GM10266 (cell line): ENCODE data around the gene OR52N2.

Experiments used
- DNase-seq: peaks from one replicate; pipeline ENCODE4 v3.0.0; 2012; ENCODE audit errors: extremely low spot score
- TF ChIP-seq, protein P1 (sequence below): IDR thresholded peaks from 2 replicates; pipeline ENCODE4 v1.5.1; 2012; ENCODE audit warnings: mild to moderate bottlenecking, low read depth; ENCODE audit not compliant: control insufficient read depth, insufficient read depth; ENCODE audit errors: missing control alignments

The OR52N2 gene

DNA sequence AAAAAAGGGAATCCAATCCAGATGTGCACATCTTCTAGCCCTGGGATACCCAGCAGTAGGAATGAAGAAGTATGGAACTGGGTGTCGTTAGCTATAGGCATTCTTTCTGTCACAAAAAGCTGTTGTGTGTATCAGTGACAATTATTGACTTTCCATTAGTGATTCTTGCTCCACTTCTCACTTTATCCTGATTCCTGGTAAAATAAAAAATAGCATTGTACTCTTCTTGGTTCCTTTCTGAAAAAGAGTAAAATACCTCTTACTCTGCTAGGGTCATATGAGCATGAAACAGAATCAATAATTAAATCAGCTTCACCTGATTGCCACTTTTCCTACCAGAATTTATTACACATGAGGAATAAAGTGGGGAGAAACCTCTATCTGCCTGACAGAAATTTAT, 33.1 kb downstream of the OR52N2 start, which contains the start of gene OR52E6:
OR52E6 (minus strand) TSS at position 101 of the 400 bp plus-strand sequence; CDS start at position 101, 0 bp downstream.
- TF ChIP-seq, protein P1, sequence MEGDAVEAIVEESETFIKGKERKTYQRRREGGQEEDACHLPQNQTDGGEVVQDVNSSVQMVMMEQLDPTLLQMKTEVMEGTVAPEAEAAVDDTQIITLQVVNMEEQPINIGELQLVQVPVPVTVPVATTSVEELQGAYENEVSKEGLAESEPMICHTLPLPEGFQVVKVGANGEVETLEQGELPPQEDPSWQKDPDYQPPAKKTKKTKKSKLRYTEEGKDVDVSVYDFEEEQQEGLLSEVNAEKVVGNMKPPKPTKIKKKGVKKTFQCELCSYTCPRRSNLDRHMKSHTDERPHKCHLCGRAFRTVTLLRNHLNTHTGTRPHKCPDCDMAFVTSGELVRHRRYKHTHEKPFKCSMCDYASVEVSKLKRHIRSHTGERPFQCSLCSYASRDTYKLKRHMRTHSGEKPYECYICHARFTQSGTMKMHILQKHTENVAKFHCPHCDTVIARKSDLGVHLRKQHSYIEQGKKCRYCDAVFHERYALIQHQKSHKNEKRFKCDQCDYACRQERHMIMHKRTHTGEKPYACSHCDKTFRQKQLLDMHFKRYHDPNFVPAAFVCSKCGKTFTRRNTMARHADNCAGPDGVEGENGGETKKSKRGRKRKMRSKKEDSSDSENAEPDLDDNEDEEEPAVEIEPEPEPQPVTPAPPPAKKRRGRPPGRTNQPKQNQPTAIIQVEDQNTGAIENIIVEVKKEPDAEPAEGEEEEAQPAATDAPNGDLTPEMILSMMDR, result no peak
- no peak for DNase-seq

DNA sequence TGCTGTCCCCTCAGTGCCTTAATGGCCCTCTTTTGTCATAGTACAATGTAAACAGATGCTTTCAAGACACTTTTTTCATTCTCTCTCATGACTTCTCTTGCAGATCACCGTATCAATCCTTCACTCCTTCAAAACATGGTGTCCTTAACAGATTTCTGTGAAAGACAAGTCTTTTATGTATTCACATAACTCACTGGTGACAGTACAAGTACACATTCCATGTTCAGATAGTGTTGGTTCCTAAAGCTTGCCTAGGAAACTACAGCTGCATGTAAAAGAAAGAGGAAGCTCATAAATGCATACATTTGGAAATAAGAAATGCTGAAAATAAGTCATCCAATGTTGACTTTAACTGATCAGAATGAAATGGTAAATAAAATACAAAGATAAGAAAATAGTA, 38.0 kb downstream of the OR52N2 start:
- TF ChIP-seq, protein P1, result no peak
- DNase-seq, result no peak

DNA sequence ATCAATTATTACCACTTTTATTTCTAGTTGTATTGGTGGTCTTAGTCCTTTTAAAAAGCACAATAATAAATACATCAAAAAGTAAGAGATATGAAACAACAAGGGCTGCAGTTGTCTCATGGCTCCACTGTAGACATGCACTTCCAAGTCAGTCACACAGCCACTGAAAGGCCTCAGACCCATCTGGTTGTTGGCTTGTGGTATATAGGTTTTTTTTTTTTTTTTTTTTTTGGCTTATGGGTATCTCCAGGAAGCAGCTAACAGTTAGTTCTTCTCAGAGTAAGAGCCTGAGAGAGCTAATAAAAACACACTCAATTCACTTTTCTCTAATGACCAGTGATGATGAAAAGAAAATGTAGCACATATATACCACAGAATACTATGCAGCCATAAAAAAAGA, 39.0 kb downstream of the OR52N2 start:
- TF ChIP-seq, protein P1, result no peak
- no peak for DNase-seq

DNA sequence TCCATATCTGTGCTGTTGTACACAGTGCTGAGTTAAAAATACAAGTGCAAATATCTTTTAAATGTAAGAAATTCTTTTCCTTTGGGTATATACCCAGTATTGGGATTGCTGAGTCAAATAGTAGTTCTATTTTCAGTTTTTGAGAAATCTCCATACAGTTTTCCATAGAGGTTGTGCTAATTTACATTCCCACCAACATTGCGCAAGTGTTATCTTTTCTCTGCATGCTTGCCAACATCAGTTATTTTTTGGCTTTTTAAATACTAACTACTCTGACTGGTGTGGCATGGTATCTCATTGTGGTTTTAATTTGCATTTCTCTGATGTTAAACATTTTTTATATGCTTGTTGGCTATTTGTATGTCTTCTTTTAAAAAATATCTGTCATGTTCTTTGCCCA, 42.3 kb downstream of the OR52N2 start:
- no peak for DNase-seq
- TF ChIP-seq, protein P1, result no peak

DNA sequence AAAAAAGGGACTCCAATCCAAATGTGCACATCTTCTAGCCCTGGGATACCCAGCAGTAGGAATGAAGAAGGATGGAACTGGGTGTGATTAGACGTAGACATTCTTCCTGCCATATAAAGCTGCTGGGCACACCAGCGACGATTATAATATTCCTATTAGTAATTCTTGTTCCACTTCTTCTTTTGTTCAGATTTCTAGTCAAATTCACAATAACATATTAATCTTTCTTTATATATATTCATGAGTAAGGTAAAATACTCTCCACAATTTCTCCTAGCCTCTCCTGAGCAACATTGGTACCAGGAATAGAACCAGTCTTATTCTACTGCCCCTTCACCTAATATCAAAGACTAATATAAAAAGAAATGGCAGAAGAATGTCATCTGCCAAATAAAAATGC, 48.9 kb downstream of the OR52N2 start, which contains the start of gene OR52E8:
OR52E8 (minus strand) TSS at position 101 of the 400 bp plus-strand sequence; CDS start at position 101, 0 bp downstream.
- no peak for DNase-seq
- TF ChIP-seq, protein P1, result no peak

DNA sequence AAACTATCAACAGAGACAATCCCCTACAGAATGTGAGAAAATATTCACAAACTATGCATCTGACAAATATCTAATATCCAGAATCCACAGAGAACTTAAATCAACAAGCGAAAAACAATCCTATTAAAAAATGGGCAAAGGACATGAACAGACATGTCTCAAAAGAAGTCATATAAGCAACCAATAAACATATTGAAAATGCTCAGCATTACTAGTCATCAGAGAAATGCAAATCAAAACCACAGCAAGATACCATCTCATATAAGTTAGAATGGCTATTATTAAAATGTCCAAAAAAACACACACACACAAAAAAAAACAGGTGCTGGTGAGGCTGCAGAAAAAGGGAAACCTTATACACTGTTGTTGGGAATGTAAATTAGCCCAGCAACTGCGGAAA, 57.1 kb downstream of the OR52N2 start:
- TF ChIP-seq, protein P1, result no peak
- no peak for DNase-seq
